Activated gamma-delta T cell treated with anti-CD3 and anti-CD28 coated beads, Interleukin-2, amount 50 U/mL, for 16 hours (primary cell): ENCODE data around the gene SCGB1D2.

Experiments
- DNase-seq: peaks from one replicate; pipeline ENCODE4 v3.0.0-alpha.2; 2020; ENCODE audit warnings: low read depth

Gene SCGB1D2

GRCh38 chr11:62260261-62260953, 18.4 kb downstream of the SCGB1D2 start:
- no peak for DNase-seq

DNA sequence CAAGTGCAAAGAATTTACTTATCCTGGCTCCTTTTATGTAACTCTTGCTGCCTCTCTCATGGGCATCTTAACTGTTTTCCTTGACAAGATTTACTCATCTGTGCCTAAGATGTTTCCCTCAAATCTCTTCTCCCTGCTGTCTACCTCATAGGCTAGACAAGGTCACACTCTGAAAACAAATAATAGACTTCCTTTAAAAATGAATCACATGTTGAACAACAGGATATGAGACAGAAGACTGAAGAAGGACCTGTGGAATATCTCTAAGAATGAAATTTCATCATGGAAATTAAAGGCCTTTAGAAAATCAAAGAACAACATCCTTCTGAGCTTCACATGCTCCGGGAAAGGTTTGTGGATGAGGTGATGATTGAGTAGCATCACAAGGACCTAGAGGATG, 22.0 kb downstream of the SCGB1D2 start:
- no peak for DNase-seq

- DNase-seq, result no peak
Observed at GRCh38 chr11:62266558-62266957, 24.5 kb downstream of the SCGB1D2 start.

GRCh38 chr11:62267050-62267449, 25.0 kb downstream of the SCGB1D2 start:
- DNase-seq, result no peak

GRCh38 chr11:62267576-62267975, 25.5 kb downstream of the SCGB1D2 start:
- no peak for DNase-seq

DNA sequence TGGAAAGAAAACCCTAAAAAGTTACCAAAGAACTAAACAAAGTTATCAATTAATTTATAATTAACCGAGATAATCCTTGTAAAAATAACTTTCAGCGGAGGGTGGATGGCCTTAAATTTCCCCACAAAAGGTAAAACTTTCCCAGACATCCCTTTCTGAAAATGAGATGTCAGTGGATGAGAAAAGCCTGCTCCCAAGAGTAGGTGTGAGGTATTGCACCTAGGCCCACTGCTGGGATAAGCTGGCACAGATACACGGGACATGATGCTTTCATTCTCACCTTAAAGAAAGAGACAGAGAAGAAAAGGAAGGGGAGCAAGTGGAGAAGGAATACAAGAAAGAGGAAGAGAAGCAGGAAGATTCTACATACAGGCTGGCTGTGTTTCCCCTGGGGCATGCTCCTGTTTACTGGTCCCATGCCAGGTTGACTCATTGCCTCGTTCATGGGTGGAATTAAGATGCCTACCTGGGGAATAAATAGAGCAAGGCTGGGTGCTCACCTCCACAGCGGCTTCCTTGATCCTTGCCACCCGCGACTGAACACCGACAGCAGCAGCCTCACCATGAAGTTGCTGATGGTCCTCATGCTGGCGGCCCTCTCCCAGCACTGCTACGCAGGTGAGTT, 27.7 kb downstream of the SCGB1D2 start, which contains the start of gene SCGB2A2:
TSS of gene SCGB2A2 (plus strand) at position 505 of the 625 bp plus-strand sequence. CDS start at position 564, 59 bp downstream.
- no peak for DNase-seq

DNA sequence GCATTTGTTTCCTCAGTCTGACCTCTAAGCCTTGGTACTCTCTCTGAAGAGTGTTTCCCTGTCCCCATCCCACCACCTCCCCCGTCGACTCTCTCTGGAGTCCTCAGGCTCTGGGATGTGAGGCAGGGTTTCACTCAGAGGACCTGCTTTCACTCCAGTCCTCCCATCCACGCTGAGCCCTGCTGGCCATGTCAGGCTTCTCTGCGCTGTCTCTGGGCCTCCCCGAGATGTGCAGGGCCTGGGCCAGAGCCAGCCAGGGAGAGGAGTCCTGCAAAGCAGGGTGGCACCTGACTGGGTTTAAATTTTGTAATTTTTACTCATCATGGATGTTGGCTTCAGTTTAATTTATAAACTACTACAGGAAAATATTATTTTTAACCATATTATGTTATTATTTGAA, 31.2 kb downstream of the SCGB1D2 start:
- DNase-seq, result no peak

DNA sequence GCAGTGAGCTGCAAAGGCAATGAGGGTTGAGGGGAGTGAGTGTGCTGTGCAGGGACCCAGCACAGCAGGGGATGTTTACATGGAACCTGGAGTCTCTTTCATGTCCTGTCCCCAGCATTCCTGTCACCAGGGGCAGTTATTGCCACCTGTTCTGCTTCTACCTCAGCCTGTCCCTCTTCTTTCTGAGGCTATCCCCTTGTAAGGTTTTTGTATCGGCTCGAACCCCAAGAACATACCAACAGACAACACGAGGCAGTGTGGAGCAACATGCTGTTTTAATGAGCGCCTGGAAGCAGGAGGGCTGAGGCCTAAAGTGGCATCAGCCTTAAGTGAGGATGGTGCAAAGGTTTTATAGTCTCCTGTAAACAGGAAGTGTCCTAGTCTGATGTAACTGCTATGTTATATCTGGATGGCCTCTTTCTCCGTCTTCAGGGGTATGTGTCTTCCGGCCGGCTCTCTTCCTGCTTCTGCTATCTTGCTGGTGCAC, 31.8 kb downstream of the SCGB1D2 start:
- no peak for DNase-seq

GRCh38 chr11:62280452-62280851, 38.4 kb downstream of the SCGB1D2 start:
- no peak for DNase-seq
